Mononuclear cell (primary cell): ENCODE results near the gene ELF3. TPM values are rescaled to one million over a fixed set of nuclear protein-coding genes. Genes with fewer than 3 reads are reported as not detected.
"Not testable (repeated sequence)": the region's sequence is repeated elsewhere in the genome, so short reads cannot be mapped to it uniquely, and the experiment has no call there.

Source experiments
- H3K27me3 ChIP-seq: 2 replicates; pipeline ENCODE4 v1.6.0; 2011; ENCODE audit warnings: low read length, control low read depth; ENCODE audit not compliant: insufficient read depth
- H3K4me1 ChIP-seq: 2 replicates; pipeline ENCODE4 v1.5.1; 2011; ENCODE audit warnings: mild to moderate bottlenecking, low read length, control low read depth; ENCODE audit not compliant: insufficient read depth
- H3K4me3 ChIP-seq: 2 replicates; pipeline ENCODE4 v1.5.1; 2011; ENCODE audit warnings: mild to moderate bottlenecking, low read length, moderate library complexity
- H3K9me3 ChIP-seq: 2 replicates; pipeline ENCODE4 v1.5.1; 2011; ENCODE audit warnings: low read depth, mild to moderate bottlenecking, control low read depth, low read length
- total RNA-seq: library from RNA; depleted of rRNA; stranded (reverse); fragments of >200 nt; gene quantifications from one replicate; pipeline ENCODE4 v1.2.3, GENCODE V29; 2012

The ELF3 gene
- total RNA-seq, 1 donor = 2.8 TPM

GRCh38 chr1:202045705-202046104 is 35.3 kb downstream of the ELF3 start:
- Histone ChIP-seq H3K4me1 (no peaks in the 10 kb centered on the region), H3K4me3 (no peak overlapping the region), H3K27me3 (no peaks in the 10 kb centered on the region), H3K9me3 (no peaks in the 10 kb centered on the region)

GRCh38 chr1:202046227-202046626 is 35.8 kb downstream of the ELF3 start:
- H3K4me3 ChIP-seq = no peak overlapping the region
- no peaks in the 10 kb centered on the region for H3K9me3 ChIP-seq
- H3K4me1 ChIP-seq = no peaks in the 10 kb centered on the region

GRCh38 chr1:202046748-202047708 is 36.6 kb downstream of the ELF3 start:
- no peak overlapping the region for H3K4me3 ChIP-seq
- no peaks in the 10 kb centered on the region for H3K4me1 ChIP-seq
- H3K27me3 ChIP-seq = no peaks in the 10 kb centered on the region
- no peaks in the 10 kb centered on the region for H3K9me3 ChIP-seq

More at GRCh38 chr1:202046227-202046626, 35.8 kb downstream of the ELF3 start:
- H3K27me3 ChIP-seq = no peaks in the 10 kb centered on the region

- H3K27me3 ChIP-seq = no peaks in the 10 kb centered on the region
- H3K4me3 ChIP-seq = no peak overlapping the region
- H3K4me1 ChIP-seq = no peaks in the 10 kb centered on the region
- no peaks in the 10 kb centered on the region for H3K9me3 ChIP-seq
These were observed 37.6 kb downstream of the ELF3 start for GRCh38 chr1:202047977-202048376.

- Histone ChIP-seq H3K4me1 (no peaks in the 10 kb centered on the region), H3K9me3 (no peaks in the 10 kb centered on the region), H3K27me3 (no peaks in the 10 kb centered on the region), H3K4me3 (no peak overlapping the region)
These were observed 38.7 kb downstream of the ELF3 start for GRCh38 chr1:202049129-202049528.

- H3K4me1 ChIP-seq = no peaks in the 10 kb centered on the region
- H3K9me3 ChIP-seq = no peaks in the 10 kb centered on the region
- no peak overlapping the region for H3K4me3 ChIP-seq
- no peaks in the 10 kb centered on the region for H3K27me3 ChIP-seq
These were observed 43.7 kb downstream of the ELF3 start for GRCh38 chr1:202054094-202054493.

- H3K9me3 ChIP-seq, H3K4me1 ChIP-seq, H3K4me3 ChIP-seq, H3K27me3 ChIP-seq: not testable (repeated sequence)
These were observed 44.3 kb downstream of the ELF3 start for GRCh38 chr1:202054673-202055072.

GRCh38 chr1:202056644-202057334 is 46.4 kb downstream of the ELF3 start:
- Histone ChIP-seq H3K27me3 (no peaks in the 10 kb centered on the region), H3K9me3 (no peaks in the 10 kb centered on the region), H3K4me1 (no peaks in the 10 kb centered on the region), H3K4me3 (no peak overlapping the region)

GRCh38 chr1:202057335-202057704 is 46.9 kb downstream of the ELF3 start:
- not testable (repeated sequence) for H3K9me3 ChIP-seq, H3K27me3 ChIP-seq, H3K4me1 ChIP-seq, H3K4me3 ChIP-seq

- Histone ChIP-seq H3K4me3 (no peak overlapping the region), H3K9me3 (no peaks in the 10 kb centered on the region), H3K4me1 (no peaks in the 10 kb centered on the region), H3K27me3 (no peaks in the 10 kb centered on the region)
These were observed 47.9 kb downstream of the ELF3 start for GRCh38 chr1:202058001-202058908.

- H3K27me3 ChIP-seq = no peaks in the 10 kb centered on the region
These were observed 50.7 kb downstream of the ELF3 start for GRCh38 chr1:202061055-202061454.

GRCh38 chr1:202061787-202062186 is 51.4 kb downstream of the ELF3 start:
- not testable (repeated sequence) for H3K27me3 ChIP-seq, H3K9me3 ChIP-seq, H3K4me1 ChIP-seq, H3K4me3 ChIP-seq

More at GRCh38 chr1:202061055-202061454, 50.7 kb downstream of the ELF3 start:
- H3K4me1 ChIP-seq = no peaks in the 10 kb centered on the region
- no peaks in the 10 kb centered on the region for H3K9me3 ChIP-seq
- H3K4me3 ChIP-seq = no peak overlapping the region

- not testable (repeated sequence) for H3K9me3 ChIP-seq, H3K4me1 ChIP-seq, H3K4me3 ChIP-seq, H3K27me3 ChIP-seq
These were observed 52.2 kb downstream of the ELF3 start for GRCh38 chr1:202062636-202063035.

- Histone ChIP-seq H3K27me3 (no peaks in the 10 kb centered on the region), H3K4me3 (no peak overlapping the region), H3K4me1 (no peaks in the 10 kb centered on the region), H3K9me3 (no peaks in the 10 kb centered on the region)
These were observed 52.7 kb downstream of the ELF3 start for GRCh38 chr1:202063093-202063492.

- not testable (repeated sequence) for H3K9me3 ChIP-seq, H3K4me3 ChIP-seq, H3K4me1 ChIP-seq, H3K27me3 ChIP-seq
These were observed 54.5 kb downstream of the ELF3 start for GRCh38 chr1:202064889-202065312.
